Measurements from ENCODE around the gene CDH23.

GRCh38 chr10:71533936-71534335 lies 137.2 kb downstream of the CDH23 start:
- TF ChIP-seq EP300 (IDR thresholded peaks at IDR 0.05; ENCODE audit: borderline replicate concordance in 1 of 2, control insufficient read depth in 1 of 2, low read depth in 2 of 2, low read length in 2 of 2) (no peak), FOXK2 (IDR thresholded peaks at IDR 0.05) (no peak), FOXM1 (IDR thresholded peaks at IDR 0.05; ENCODE audit: low read depth, low read length) (no peak), GABPA (IDR thresholded peaks at IDR 0.05; ENCODE audit: low read depth) (no peak), CTCF (IDR thresholded peaks at IDR 0.05 in 2 of 3, conservative IDR thresholded peaks at IDR 0.05 in 1 of 3; ENCODE audit: control insufficient read depth in 2 of 3, extremely low read depth in 1 of 3, insufficient read depth in 1 of 3, low read depth in 3 of 3, low read length in 3 of 3) (no peak), POLR2AphosphoS5 (IDR thresholded peaks at IDR 0.05; ENCODE audit: low read length) (no peak), RAD51 (IDR thresholded peaks at IDR 0.05) (no peak), MYC (IDR thresholded peaks at IDR 0.05; ENCODE audit: insufficient read depth, insufficient read length, insufficient replicate concordance, low read length, severe bottlenecking) (no peak), NFYB (IDR thresholded peaks at IDR 0.05; ENCODE audit: insufficient read depth, low read depth, low read length) (no peak), NR2C2 (IDR thresholded peaks at IDR 0.05; ENCODE audit: borderline replicate concordance, control insufficient read depth, insufficient read length, low read depth) (no peak)

Data from GM12878 (cell line).